ENCODE results near the gene SUSD4. TPM values are rescaled to one million over a fixed set of nuclear protein-coding genes. Genes with fewer than 3 reads are reported as not detected.

The SUSD4 gene
- total RNA-seq, 2 experiments from 2014 or later = 13.0 to 13.8 TPM

DNA sequence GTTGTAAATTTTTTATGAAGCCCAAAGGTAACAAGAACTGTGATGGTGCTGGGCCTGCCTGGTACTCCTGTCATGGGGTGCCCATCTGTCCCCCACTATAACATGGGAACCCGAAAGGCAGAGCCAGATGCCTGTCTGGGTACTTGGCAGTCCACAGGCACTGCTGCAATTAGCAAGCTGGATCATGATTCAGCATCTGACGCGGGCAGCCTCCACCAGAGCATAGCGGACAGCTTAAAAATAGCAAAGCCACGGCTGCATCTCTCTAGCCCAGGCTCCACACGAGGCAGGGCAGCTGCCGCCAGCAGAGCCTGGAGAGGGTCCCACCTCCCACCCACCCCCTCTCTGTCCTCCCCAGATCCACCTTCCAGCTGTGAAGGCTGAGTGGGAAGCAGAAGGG is 22.9 kb downstream of the SUSD4 start:
- H3K9me3 ChIP-seq (ENCODE audit: control insufficient read depth in 1 of 2, insufficient read depth in 1 of 2, low read length in 2 of 2) = no peaks in the 10 kb centered on the region
- POLR2A ChIA-PET = no interaction called here

DNA sequence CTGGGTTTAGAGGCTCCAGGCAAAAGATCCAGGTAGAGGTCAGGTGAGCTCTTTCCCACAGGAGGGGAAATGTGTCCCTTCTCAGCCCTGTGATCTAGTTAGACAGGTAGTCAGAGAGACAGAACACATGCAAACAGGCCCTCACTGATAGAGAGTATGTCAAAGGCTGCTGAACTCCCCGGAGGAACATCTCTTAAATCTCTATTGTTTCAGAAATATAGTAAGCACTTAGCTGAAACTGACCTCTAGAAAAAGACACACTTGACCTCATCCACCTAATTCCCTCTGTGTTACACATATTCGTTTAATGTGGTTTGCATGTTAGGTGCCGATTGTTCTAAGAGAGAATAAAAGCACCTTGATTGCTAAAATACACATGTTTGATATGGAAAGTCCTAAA is 23.3 kb downstream of the SUSD4 start:
- H3K27ac Mint-ChIP-seq = no peak overlapping the region

More for the DNA sequence above, 22.9 kb downstream of the SUSD4 start:
- intact Hi-C loops (cut with DNase I, micrococcal nuclease) = no loop called here
- Histone ChIP-seq H3K27ac (ENCODE audit: low read depth in 1 of 2, low read length in 2 of 2) (no peak overlapping the region), H3K4me1 (ENCODE audit: insufficient read depth, low read length) (no peaks in the 10 kb centered on the region), H3K36me3 (ENCODE audit: insufficient read depth, low read length) (no peaks in the 10 kb centered on the region), H3K27me3 (ENCODE audit: control insufficient read depth in 1 of 2, insufficient read depth in 2 of 2, low read length in 2 of 2) (no peaks in the 10 kb centered on the region), H3K4me3 (ENCODE audit: low read length) (no peak overlapping the region)
- Mint-ChIP-seq H3K4me3 (no peak overlapping the region), H3K9me3 (no peaks in the 10 kb centered on the region), H3K27me3 (no peaks in the 10 kb centered on the region), H3K36me3 (ENCODE audit: low read depth) (no peaks in the 10 kb centered on the region), H3K27ac (no peak overlapping the region), H3K4me1 (ENCODE audit: low read depth) (peaks cover 8% of the 10 kb centered on the region)
- CTCF ChIA-PET = no interaction called here
- TF ChIP-seq, protein P1, sequence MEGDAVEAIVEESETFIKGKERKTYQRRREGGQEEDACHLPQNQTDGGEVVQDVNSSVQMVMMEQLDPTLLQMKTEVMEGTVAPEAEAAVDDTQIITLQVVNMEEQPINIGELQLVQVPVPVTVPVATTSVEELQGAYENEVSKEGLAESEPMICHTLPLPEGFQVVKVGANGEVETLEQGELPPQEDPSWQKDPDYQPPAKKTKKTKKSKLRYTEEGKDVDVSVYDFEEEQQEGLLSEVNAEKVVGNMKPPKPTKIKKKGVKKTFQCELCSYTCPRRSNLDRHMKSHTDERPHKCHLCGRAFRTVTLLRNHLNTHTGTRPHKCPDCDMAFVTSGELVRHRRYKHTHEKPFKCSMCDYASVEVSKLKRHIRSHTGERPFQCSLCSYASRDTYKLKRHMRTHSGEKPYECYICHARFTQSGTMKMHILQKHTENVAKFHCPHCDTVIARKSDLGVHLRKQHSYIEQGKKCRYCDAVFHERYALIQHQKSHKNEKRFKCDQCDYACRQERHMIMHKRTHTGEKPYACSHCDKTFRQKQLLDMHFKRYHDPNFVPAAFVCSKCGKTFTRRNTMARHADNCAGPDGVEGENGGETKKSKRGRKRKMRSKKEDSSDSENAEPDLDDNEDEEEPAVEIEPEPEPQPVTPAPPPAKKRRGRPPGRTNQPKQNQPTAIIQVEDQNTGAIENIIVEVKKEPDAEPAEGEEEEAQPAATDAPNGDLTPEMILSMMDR (IDR thresholded peaks at IDR 0.05) = no peak
- ATAC-seq (ENCODE audit: poor library complexity) (no peak), DNase-seq (no peak)

DNA sequence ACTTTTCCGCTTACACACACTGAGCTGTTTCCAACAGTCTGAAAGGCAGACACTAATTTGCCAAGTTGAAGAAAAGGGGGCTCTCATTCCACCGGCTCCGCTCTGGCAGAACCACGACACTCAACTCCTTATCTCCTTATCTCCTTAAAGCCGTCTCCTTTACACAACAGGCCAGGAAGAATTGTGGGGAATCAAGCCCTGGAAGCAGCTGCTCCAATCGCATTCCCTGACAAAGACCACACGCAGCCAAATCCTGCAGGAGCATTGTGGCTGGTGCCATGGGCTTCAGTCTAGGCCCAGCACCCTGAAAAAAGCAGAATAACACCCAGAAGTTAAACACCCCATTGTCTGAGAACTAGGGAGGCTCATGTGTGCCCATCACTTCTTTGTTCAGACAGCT is 24.1 kb downstream of the SUSD4 start:
- H3K4me3 Mint-ChIP-seq = no peak overlapping the region
- H3K27me3 Mint-ChIP-seq = no peaks in the 10 kb centered on the region
- DNase-seq = no peak
- TF ChIP-seq, protein P1 (IDR thresholded peaks at IDR 0.05) = no peak
- no peaks in the 10 kb centered on the region for H3K36me3 Mint-ChIP-seq (ENCODE audit: low read depth)
- Histone ChIP-seq H3K4me1 (ENCODE audit: insufficient read depth, low read length) (no peaks in the 10 kb centered on the region), H3K36me3 (ENCODE audit: insufficient read depth, low read length) (no peaks in the 10 kb centered on the region), H3K9me3 (ENCODE audit: control insufficient read depth in 1 of 2, insufficient read depth in 1 of 2, low read length in 2 of 2) (no peaks in the 10 kb centered on the region), H3K4me3 (ENCODE audit: low read length) (no peak overlapping the region), H3K27ac (ENCODE audit: low read depth in 1 of 2, low read length in 2 of 2) (no peak overlapping the region), H3K27me3 (ENCODE audit: control insufficient read depth in 1 of 2, insufficient read depth in 2 of 2, low read length in 2 of 2) (no peaks in the 10 kb centered on the region)
- ChIA-PET CTCF (no interaction called here), POLR2A (no interaction called here)
- H3K9me3 Mint-ChIP-seq = no peaks in the 10 kb centered on the region
- H3K4me1 Mint-ChIP-seq (ENCODE audit: low read depth) = no peaks in the 10 kb centered on the region
- intact Hi-C loops (cut with DNase I, micrococcal nuclease) = no loop called here
- no peak for ATAC-seq (ENCODE audit: poor library complexity)
- H3K27ac Mint-ChIP-seq = no peak overlapping the region

More for the DNA sequence above, 23.3 kb downstream of the SUSD4 start:
- intact Hi-C loops (cut with DNase I, micrococcal nuclease) = no loop called here
- Mint-ChIP-seq H3K4me1 (ENCODE audit: low read depth) (peaks cover 3% of the 10 kb centered on the region), H3K36me3 (ENCODE audit: low read depth) (no peaks in the 10 kb centered on the region), H3K9me3 (no peaks in the 10 kb centered on the region), H3K27me3 (no peaks in the 10 kb centered on the region), H3K4me3 (no peak overlapping the region)
- Histone ChIP-seq H3K9me3 (ENCODE audit: control insufficient read depth in 1 of 2, insufficient read depth in 1 of 2, low read length in 2 of 2) (no peaks in the 10 kb centered on the region), H3K36me3 (ENCODE audit: insufficient read depth, low read length) (no peaks in the 10 kb centered on the region), H3K4me3 (ENCODE audit: low read length) (no peak overlapping the region), H3K27me3 (ENCODE audit: control insufficient read depth in 1 of 2, insufficient read depth in 2 of 2, low read length in 2 of 2) (no peaks in the 10 kb centered on the region), H3K27ac (ENCODE audit: low read depth in 1 of 2, low read length in 2 of 2) (no peak overlapping the region), H3K4me1 (ENCODE audit: insufficient read depth, low read length) (no peaks in the 10 kb centered on the region)
- no peak for ATAC-seq (ENCODE audit: poor library complexity)
- TF ChIP-seq, protein P1 (IDR thresholded peaks at IDR 0.05) = no peak
- ChIA-PET POLR2A (no interaction called here), CTCF (no interaction called here)
- DNase-seq = no peak
